Upper lobe of left lung (tissue), 6 donors: ENCODE measurements around the gene ALDH16A1. TPM values are rescaled to one million over a fixed set of nuclear protein-coding genes. Genes with fewer than 3 reads are reported as not detected.
A peak's percentile ranks its signal among the peaks of the same experiment; 100 is the strongest.

Source experiments
- ATAC-seq, 2 donors: fragments of 200-7000 bp; cut with Tn5 transposase; one replicate each; pipeline ENCODE4 v1.9.1; 2022; ENCODE audit warnings: mild to moderate bottlenecking in 2 of 2, moderate library complexity in 2 of 2; ENCODE audit not compliant: low FRiP score in 2 of 2
- DNase-seq, 2 donors: peaks; one replicate each; pipeline ENCODE4 v3.0.0-alpha.2; 2019 to 2020
- H3K27ac ChIP-seq, 4 donors: fragments of 200-600 bp; sonication (generic); one replicate each; pipeline ENCODE4 v1.5.1; 2016 to 2019
- H3K27me3 ChIP-seq, 4 donors: fragments of 200-600 bp; sonication (generic); one replicate each; pipeline ENCODE4 v1.5.1; 2017 to 2019
- H3K36me3 ChIP-seq, 4 donors: fragments of 200-600 bp; sonication (generic); one replicate each; pipeline ENCODE4 v1.5.1; 2016 to 2019
- H3K4me1 ChIP-seq, 4 donors: fragments of 200-600 bp; sonication (generic); one replicate each; pipeline ENCODE4 v1.5.1; 2018 to 2019
- H3K4me3 ChIP-seq, 4 donors: fragments of 200-600 bp; sonication (generic); one replicate each; pipeline ENCODE4 v1.5.1; 2017 to 2019; ENCODE audit warnings: mild to moderate bottlenecking in 2 of 4, moderate library complexity in 1 of 4
- H3K9me3 ChIP-seq, 4 donors: fragments of 200-600 bp; sonication (generic); one replicate each; pipeline ENCODE4 v1.5.1; 2018 to 2019
- CTCF ChIP-seq, 6 experiments: fragments of 450-650 bp in 4 of 6; fragments of 200-600 bp in 2 of 6; sonication (generic) in 2 of 6; IDR thresholded peaks; one replicate each; pipeline ENCODE4 v1.5.1; 2016 to 2019; ENCODE audit warnings: antibody characterized with exemption in 6 of 6
- EP300 ChIP-seq, 4 donors: sonication (generic); formaldehyde crosslinking; IDR thresholded peaks; one replicate each; pipeline ENCODE4 v1.5.1; 2017; ENCODE audit warnings: antibody characterized with exemption in 4 of 4, control low read depth in 2 of 4
- POLR2A ChIP-seq, 4 donors: fragments of 450-650 bp; IDR thresholded peaks; one replicate each; pipeline ENCODE4 v1.5.1; 2016 to 2017; ENCODE audit warnings: antibody characterized with exemption in 4 of 4, mild to moderate bottlenecking in 2 of 4
- POLR2AphosphoS5 ChIP-seq, 2 donors: sonication (generic); formaldehyde crosslinking; IDR thresholded peaks; one replicate each; pipeline ENCODE4 v1.5.1; 2017; ENCODE audit warnings: antibody characterized with exemption in 2 of 2
- whole genome bisulfite sequencing, 2 donors: methylation state at CpG; one replicate each; pipeline ENCODE4 v1.1.5; 2017 to 2018; 5-methylcytosine and 5-hydroxymethylcytosine counted together
- total RNA-seq, 6 donors: library from RNA; depleted of rRNA in 4 of 6; stranded (reverse); fragments of >200 nt in 4 of 6; gene quantifications; one replicate each; pipeline versions ENCODE4 v1.1.0 to v1.2.1, GENCODE V29; 2016 to 2021
- donor health status: DM: no; HTN: no; CAD: no; lungs with moderate emphysema.
- donor health status: DM: no; HTN: yes; CAD: no; lungs with severe emphysema.

Gene ALDH16A1
- total RNA-seq, 6 donors from 2014 or later = 26.3 to 111 (median 48.2) TPM

- no peak for DNase-seq
- H3K27ac ChIP-seq = no peak overlapping the region
- H3K4me1 ChIP-seq = peaks cover 12 to 25% (median 18%) of the 10 kb centered on the region in 4 donors
- TF ChIP-seq CTCF (IDR thresholded peaks at IDR 0.05) (no peak), EP300 (IDR thresholded peaks at IDR 0.05) (no peak), POLR2AphosphoS5 (IDR thresholded peaks at IDR 0.05) (no peak), POLR2A (IDR thresholded peaks at IDR 0.05) (no peak)
- H3K27me3 ChIP-seq = peaks cover 0 to 42% (median 21%) of the 10 kb centered on the region in 4 donors
- 36 to 49% methylated on average over 6 of the region's 6 CpGs for WGBS, 2 donors
- no peak for ATAC-seq
- H3K9me3 ChIP-seq = no peaks in the 10 kb centered on the region
- H3K4me3 ChIP-seq = no peak overlapping the region
- no peaks in the 10 kb centered on the region for H3K36me3 ChIP-seq
Observed at GRCh38 chr19:49439836-49440235, 13.2 kb upstream of the ALDH16A1 start.

DNA sequence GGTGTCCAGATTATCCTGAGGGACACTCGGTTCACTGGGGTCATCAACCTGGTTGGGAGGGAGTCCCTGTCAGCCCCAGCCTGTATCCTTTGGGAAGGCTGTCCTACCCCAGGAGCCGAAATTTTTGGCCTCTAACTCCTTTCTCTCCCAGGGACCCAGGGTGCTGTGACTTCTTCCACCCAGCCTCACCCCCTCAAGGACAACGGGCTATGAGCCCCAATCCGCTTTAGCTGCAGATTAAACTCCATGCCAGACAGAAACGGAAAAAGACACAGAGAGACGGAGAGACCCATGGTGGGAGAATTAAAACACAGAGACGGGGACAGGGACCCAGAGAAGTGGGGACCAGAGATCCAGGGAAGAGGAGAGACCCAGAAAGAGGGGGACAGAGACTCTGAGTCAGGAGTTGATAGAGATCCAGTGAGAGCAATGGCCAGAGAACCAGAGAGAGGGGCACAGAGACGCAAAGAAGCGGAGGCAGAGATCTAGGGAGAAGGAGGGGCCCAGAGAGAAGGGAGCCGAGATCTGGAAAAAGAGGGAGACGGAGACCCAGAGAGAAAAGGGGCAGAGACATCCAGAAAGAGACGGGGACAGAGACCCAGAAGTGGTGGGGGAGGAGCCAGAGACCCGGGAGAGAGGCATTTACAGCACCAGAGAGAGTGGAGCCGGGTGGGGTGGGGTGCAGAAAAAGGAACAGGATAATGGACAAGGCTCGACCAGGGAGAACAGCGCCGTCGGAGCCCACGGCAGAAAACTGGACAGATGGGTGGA, 12.4 kb upstream of the ALDH16A1 start:
- Histone ChIP-seq H3K9me3 (no peaks in the 10 kb centered on the region), H3K4me1 (peaks cover 12 to 25% (median 18%) of the 10 kb centered on the region in 4 donors), H3K36me3 (no peaks in the 10 kb centered on the region), H3K4me3 (peak overlapping the region in 3 of 4 donors; percentile 26 to 36 (median 36)), H3K27ac (no peak overlapping the region), H3K27me3 (peaks cover 0 to 42% (median 21%) of the 10 kb centered on the region in 4 donors)
- DNase-seq (no peak), ATAC-seq (no peak)
- TF ChIP-seq POLR2A (IDR thresholded peaks at IDR 0.05) = no peak
- TF ChIP-seq POLR2AphosphoS5 (IDR thresholded peaks at IDR 0.05) = no peak
- no peak for TF ChIP-seq EP300 (IDR thresholded peaks at IDR 0.05)
- no peak for TF ChIP-seq CTCF (IDR thresholded peaks at IDR 0.05)
- WGBS, 2 donors = 31 to 36% methylated on average over 18 to 19 of the region's 19 CpGs

- H3K9me3 ChIP-seq = no peaks in the 10 kb centered on the region
- peaks cover 11 to 21% (median 17%) of the 10 kb centered on the region in 4 donors for H3K4me1 ChIP-seq
- peak within 1 kb of the TSS in 3 of 4 donors; percentile 57 to 67 (median 60) for H3K4me3 ChIP-seq
- ATAC-seq = peak in 1 of 2 donors; percentile 46
- WGBS, 2 donors = 11 to 12% methylated on average over 13 to 21 of the region's 56 CpGs
- peak within 1 kb of the TSS in 2 of 4 donors; percentile 76 to 79 for H3K27ac ChIP-seq
- TF ChIP-seq CTCF (IDR thresholded peaks at IDR 0.05) (no peak), POLR2A (IDR thresholded peaks at IDR 0.05) (no peak), POLR2AphosphoS5 (IDR thresholded peaks at IDR 0.05) (no peak), EP300 (IDR thresholded peaks at IDR 0.05) (no peak)
- DNase-seq = peak; percentile 43 to 89
- peaks cover 0 to 36% (median 19%) of the 10 kb centered on the region in 4 donors for H3K27me3 ChIP-seq
- peaks cover 0 to 5% (median under 1%) of the 10 kb centered on the region in 4 donors for H3K36me3 ChIP-seq
Observed at GRCh38 chr19:49441210-49441959, 11.6 kb upstream of the ALDH16A1 start, which contains the start of gene SLC17A7. Gene SLC17A7 (minus strand): TSS chr19:49441527. CDS start chr19:49441379, 148 bp downstream.

DNA sequence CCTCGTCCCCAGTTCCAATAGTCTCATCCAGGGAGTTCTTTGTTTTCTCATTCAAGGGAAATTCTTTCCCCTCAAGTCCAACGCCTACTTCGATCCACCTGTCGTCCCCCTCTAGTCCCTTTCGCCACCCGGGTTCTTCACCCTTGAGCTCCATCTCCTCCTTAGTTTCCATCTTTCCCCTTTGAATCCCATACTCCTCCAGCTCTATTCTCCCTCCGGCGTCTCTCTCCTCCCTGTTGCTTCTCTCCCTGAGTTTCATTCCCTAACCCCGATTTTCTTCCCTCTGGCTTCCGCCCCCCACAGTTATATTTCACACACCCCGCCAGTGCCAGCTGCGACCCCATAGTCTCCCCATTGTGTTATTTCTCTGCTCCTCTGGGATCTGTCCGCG, 11.1 kb upstream of the ALDH16A1 start:
- WGBS, 2 donors = 25 to 27% methylated on average over 13 to 14 of the region's 14 CpGs
- no peak for ATAC-seq
- Histone ChIP-seq H3K9me3 (no peaks in the 10 kb centered on the region), H3K4me3 (peak overlapping the region in 2 of 4 donors; percentile 60 to 67), H3K27ac (peak overlapping the region in 2 of 4 donors; percentile 76 to 79), H3K4me1 (peaks cover 8 to 19% (median 16%) of the 10 kb centered on the region in 4 donors), H3K36me3 (peaks cover 0 to 10% (median 5%) of the 10 kb centered on the region in 4 donors), H3K27me3 (peaks cover 0 to 32% (median 16%) of the 10 kb centered on the region in 4 donors)
- no peak for DNase-seq
- no peak for TF ChIP-seq POLR2AphosphoS5 (IDR thresholded peaks at IDR 0.05)
- no peak for TF ChIP-seq EP300 (IDR thresholded peaks at IDR 0.05)
- no peak for TF ChIP-seq CTCF (IDR thresholded peaks at IDR 0.05)
- TF ChIP-seq POLR2A (IDR thresholded peaks at IDR 0.05) = no peak
